Right lobe of liver (tissue), 6 donors: ENCODE measurements around the gene XRRA1. TPM values are rescaled to one million over a fixed set of nuclear protein-coding genes. Genes with fewer than 3 reads are reported as not detected.
"Not testable (repeated sequence)": the region's sequence is repeated elsewhere in the genome, so short reads cannot be mapped to it uniquely, and the experiment has no call there.

Experiments
- ATAC-seq, 4 donors: fragments of 200-7000 bp; cut with Tn5 transposase; one replicate each; pipeline ENCODE4 v1.9.1; 2020; ENCODE audit warnings: mild to moderate bottlenecking in 4 of 4, moderate library complexity in 4 of 4
- DNase-seq, 3 donors: peaks; one replicate each; pipeline ENCODE4 v3.0.0-alpha.2; 2020
- H3K27ac ChIP-seq, 3 donors: fragments of 200-600 bp; one replicate each; pipeline ENCODE4 v1.8.0; 2022
- H3K27me3 ChIP-seq, 2 donors: fragments of 200-600 bp; one replicate each; pipeline ENCODE4 v1.8.0; 2022
- H3K36me3 ChIP-seq, 4 donors: fragments of 200-600 bp; sonication (generic) in 1 of 4; one replicate each; pipeline versions ENCODE4 v1.5.1 to v1.8.0; 2017 to 2022; ENCODE audit warnings: control low read depth in 1 of 4
- H3K4me1 ChIP-seq, 4 donors: fragments of 200-600 bp; sonication (generic) in 1 of 4; one replicate each; pipeline versions ENCODE4 v1.5.1 to v1.8.0; 2017 to 2022; ENCODE audit warnings: control low read depth in 1 of 4
- H3K4me3 ChIP-seq, 3 donors: fragments of 200-600 bp; one replicate each; pipeline ENCODE4 v1.8.0; 2022
- H3K9me3 ChIP-seq, 4 donors: fragments of 200-600 bp; sonication (generic) in 1 of 4; one replicate each; pipeline versions ENCODE4 v1.5.1 to v1.8.0; 2017 to 2022; ENCODE audit warnings: control low read depth in 1 of 4
- POLR2A ChIP-seq: fragments of 450-650 bp; IDR thresholded peaks from one replicate; pipeline ENCODE4 v1.6.1; 2017; ENCODE audit warnings: antibody characterized with exemption, mild to moderate bottlenecking
- WGBS: methylation state at CpG from one replicate; pipeline ENCODE4 v1.1.6; 2018; ENCODE audit warnings: low coverage, low lambda C conversion rate; ENCODE audit not compliant: insufficient coverage; ENCODE audit errors: missing lambda C conversion rate; 5-methylcytosine and 5-hydroxymethylcytosine counted together
- intact Hi-C, 2 donors: fragments of 100-400 bp; cut with DNase I; formaldehyde crosslinking; loops; one replicate each; pipeline versions ENCODE4 v1.11.2 to v1.14.1; 2022
- total RNA-seq, 6 experiments: library from RNA; depleted of rRNA in 2 of 6; stranded (reverse); fragments of >200 nt in 2 of 6; fragmentation: NEBNext Ultra II Directional in 3 of 6; extraction: Animal tissue kit (Norgen Biotek cat#: 25700) in 3 of 6; gene quantifications; one replicate each; pipeline versions ENCODE4 v1.1.0 to v1.2.4, GENCODE V29; 2016 to 2023
- TF ChIP-seq, protein P1 (sequence below), 4 donors: fragments of 200-600 bp in 3 of 4; fragments of 450-650 bp in 1 of 4; IDR thresholded peaks; one replicate each; pipeline versions ENCODE4 v1.5.1 to v1.8.0; 2016 to 2022; ENCODE audit warnings: antibody characterized with exemption in 4 of 4, mild to moderate bottlenecking in 2 of 4
- donor health status: DM: no; HTN: yes; CAD: no.
- donor health status: DM: no; HTN: no; CAD: no.
- donor health status: DM: no; HTN: no; CAD: no.
- donor health status: DM: no; HTN: yes; CAD: no.
- donor health status: DM: no; HTN: yes; CAD: no.

XRRA1 gene
- total RNA-seq, 6 experiments from 2014 or later = 4.7 to 15.7 (median 8.0) TPM

DNA sequence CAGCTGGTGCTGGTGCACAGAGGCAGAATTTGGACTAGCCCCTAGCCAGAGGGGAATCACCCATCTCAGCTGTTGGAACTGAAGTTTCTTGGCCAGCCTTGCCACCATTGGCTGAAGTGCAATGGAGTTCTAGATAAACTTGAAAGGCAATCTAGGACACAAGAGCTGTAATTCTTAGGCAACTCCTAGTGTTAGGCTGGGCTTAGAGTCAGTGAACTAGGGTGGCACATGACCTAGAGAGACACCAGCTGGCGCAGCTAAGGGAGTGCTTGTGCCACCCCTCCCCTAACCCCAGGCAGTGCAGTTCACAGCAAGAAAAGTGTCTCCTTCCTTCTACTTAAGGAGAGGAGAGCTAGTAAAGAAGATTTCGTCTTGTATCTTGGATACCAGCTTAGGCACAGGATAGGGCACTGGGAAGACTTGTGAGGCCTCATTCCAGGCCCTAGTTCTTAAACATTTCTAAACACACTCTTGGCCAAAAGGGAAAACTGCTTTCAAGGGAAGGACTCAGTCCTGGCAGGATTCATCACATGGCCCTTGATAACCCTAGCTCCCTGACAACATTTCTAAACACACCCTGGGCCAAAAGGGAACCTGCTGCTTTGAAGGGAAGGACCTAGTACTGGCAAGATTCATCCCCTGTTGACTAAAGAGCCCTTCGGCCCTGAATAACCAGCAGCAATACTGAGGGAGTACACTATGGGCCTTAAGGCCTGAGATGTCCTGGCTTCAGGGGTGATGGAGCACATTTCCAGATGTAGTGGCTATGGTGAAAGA is 53.4 kb downstream of the XRRA1 start:
- Histone ChIP-seq H3K36me3 (no peaks in the 10 kb centered on the region), H3K27me3 (no peaks in the 10 kb centered on the region), H3K27ac (no peak overlapping the region), H3K4me3 (no peak overlapping the region), H3K9me3 (peaks cover 0 to 7% (median 1%) of the 10 kb centered on the region in 4 donors), H3K4me1 (no peaks in the 10 kb centered on the region)
- DNase-seq = no peak
- intact Hi-C loops = no loop called here
- WGBS = no CpG with 5 or more reads among the region's 3 CpGs
- ATAC-seq = peak in 2 of 4 donors; percentile 14 to 50
- TF ChIP-seq POLR2A = no peak
- TF ChIP-seq, protein P1, sequence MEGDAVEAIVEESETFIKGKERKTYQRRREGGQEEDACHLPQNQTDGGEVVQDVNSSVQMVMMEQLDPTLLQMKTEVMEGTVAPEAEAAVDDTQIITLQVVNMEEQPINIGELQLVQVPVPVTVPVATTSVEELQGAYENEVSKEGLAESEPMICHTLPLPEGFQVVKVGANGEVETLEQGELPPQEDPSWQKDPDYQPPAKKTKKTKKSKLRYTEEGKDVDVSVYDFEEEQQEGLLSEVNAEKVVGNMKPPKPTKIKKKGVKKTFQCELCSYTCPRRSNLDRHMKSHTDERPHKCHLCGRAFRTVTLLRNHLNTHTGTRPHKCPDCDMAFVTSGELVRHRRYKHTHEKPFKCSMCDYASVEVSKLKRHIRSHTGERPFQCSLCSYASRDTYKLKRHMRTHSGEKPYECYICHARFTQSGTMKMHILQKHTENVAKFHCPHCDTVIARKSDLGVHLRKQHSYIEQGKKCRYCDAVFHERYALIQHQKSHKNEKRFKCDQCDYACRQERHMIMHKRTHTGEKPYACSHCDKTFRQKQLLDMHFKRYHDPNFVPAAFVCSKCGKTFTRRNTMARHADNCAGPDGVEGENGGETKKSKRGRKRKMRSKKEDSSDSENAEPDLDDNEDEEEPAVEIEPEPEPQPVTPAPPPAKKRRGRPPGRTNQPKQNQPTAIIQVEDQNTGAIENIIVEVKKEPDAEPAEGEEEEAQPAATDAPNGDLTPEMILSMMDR (IDR thresholded peaks at IDR 0.05) = no peak

DNA sequence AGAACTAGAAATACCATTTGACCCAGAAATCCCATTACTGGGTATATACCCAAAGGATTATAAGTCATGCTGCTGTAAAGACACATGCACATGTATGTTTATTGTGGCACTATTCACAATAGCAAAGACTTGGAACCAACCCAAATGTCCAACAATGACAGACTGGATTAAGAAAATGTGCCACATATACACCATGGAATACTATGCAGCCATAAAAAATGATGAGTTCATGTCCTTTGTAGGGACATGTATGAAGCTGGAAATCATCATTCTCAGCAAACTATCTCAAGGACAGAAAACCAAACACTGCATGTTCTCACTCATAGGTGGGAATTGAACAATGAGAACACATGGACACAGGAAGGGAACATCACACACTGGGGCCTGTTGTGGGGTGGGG is 55.9 kb downstream of the XRRA1 start:
- H3K4me1 ChIP-seq, DNase-seq, H3K9me3 ChIP-seq, H3K27me3 ChIP-seq, H3K4me3 ChIP-seq, intact Hi-C loops, H3K36me3 ChIP-seq, H3K27ac ChIP-seq, ATAC-seq: not testable (repeated sequence)

DNA sequence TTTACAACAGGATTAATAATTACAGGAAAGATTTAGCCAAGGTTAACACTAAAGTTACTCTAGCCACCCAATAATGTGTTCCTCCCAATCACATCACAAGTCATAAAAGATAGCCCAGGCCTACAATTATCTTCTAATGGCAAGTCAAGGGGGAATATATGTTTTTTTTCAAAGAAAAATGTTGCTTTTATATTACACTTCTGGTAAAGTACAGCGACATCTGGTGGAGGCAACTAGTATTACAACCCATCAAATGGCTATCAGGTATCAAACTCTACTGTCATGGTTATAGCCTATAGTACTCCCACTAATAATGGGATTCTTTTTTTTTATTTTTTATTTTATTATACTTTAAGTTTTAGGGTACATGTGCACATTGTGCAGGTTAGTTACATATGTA is 71.8 kb downstream of the XRRA1 start:
- Histone ChIP-seq H3K27me3 (no peaks in the 10 kb centered on the region), H3K4me1 (no peaks in the 10 kb centered on the region), H3K9me3 (peaks cover 0 to 5% (median 0%) of the 10 kb centered on the region in 4 donors), H3K36me3 (peaks cover 0 to 4% (median 0%) of the 10 kb centered on the region in 4 donors), H3K27ac (no peak overlapping the region), H3K4me3 (no peak overlapping the region)
- no peak for DNase-seq
- ATAC-seq = no peak
- 29% methylated on average over 1 of the region's 1 CpG for WGBS
- intact Hi-C loops = no loop called here
- TF ChIP-seq POLR2A = no peak
- TF ChIP-seq, protein P1 (IDR thresholded peaks at IDR 0.05) = peak in 3 of 4 donors; percentile 38 to 45 (median 39)

DNA sequence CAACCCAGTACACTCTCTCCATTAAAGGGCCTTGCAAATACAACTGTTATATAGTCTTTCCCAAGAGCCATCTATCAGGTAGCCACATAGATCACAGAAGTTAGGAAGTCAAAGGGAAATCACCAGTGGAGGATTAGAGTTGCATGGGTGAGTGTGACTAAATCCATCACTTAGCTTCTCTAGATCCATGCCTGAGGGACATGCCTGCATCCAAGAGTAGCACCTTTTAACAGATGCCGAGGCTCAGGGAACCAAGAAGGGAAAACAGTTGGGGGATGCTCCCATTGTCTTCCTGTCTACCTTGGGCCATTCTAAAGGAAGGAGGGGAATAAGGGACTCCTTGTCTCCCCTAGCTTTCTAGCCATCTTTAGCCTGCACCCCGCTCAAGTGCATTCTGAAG is 77.9 kb downstream of the XRRA1 start:
- Histone ChIP-seq H3K27me3 (no peaks in the 10 kb centered on the region), H3K27ac (no peak overlapping the region), H3K4me1 (no peaks in the 10 kb centered on the region), H3K36me3 (peaks cover 0 to 4% (median 0%) of the 10 kb centered on the region in 4 donors), H3K9me3 (peaks cover 0 to 36% (median 11%) of the 10 kb centered on the region in 4 donors), H3K4me3 (no peak overlapping the region)
- intact Hi-C loops = no loop called here
- TF ChIP-seq POLR2A = no peak
- TF ChIP-seq, protein P1 (IDR thresholded peaks at IDR 0.05) = no peak
- DNase-seq (no peak), ATAC-seq (no peak)
- WGBS = 86% methylated on average over 2 of the region's 2 CpGs

DNA sequence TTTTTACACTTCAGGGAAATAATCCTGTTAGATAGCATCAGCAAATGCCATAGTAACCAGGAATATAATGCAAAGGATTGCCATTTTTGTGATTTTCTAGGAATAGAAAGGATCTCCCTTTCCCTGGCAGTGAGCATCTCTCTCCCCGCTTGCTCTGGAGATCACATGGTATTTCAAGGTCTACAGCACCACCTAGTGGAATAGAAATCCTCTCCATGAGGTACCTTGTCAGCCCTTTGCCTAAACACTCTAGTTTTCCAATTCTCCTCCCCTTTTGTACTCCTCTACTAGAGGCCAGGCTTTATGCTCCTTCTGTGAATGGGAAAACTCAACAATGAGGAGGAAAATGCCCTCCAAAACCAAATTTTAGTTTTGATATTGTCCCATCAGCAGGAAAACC is 78.4 kb downstream of the XRRA1 start:
- WGBS = 71% methylated on average over 1 of the region's 1 CpG
- intact Hi-C loops = no loop called here
- Histone ChIP-seq H3K4me1 (no peaks in the 10 kb centered on the region), H3K36me3 (peaks cover 0 to 4% (median 0%) of the 10 kb centered on the region in 4 donors), H3K4me3 (no peak overlapping the region), H3K9me3 (peaks cover 0 to 39% (median 12%) of the 10 kb centered on the region in 4 donors), H3K27me3 (no peaks in the 10 kb centered on the region), H3K27ac (no peak overlapping the region)
- TF ChIP-seq POLR2A = no peak
- TF ChIP-seq, protein P1 (IDR thresholded peaks at IDR 0.05) = peak in 1 of 4 donors; percentile 18
- no peak for DNase-seq
- no peak for ATAC-seq
